T-helper 17 cell (primary cell): ENCODE measurements around the gene ZNF432. TPM values are rescaled to one million over a fixed set of nuclear protein-coding genes. Genes with fewer than 3 reads are reported as not detected.

Experiments
- ATAC-seq: fragments of 150-1000 bp; cut with Tn5 transposase; 2 replicates; pipeline ENCODE4 v1.10.0; 2021; ENCODE audit warnings: mild to moderate bottlenecking, moderate library complexity
- DNase-seq, 3 donors: peaks; one replicate each; pipeline versions ENCODE4 v3.0.0 to v3.0.0-alpha.2; 2020 to 2021
- H3K9me3 ChIP-seq: one replicate; pipeline ENCODE4 v1.7.0; 2013; ENCODE audit warnings: low read length, mild to moderate bottlenecking; ENCODE audit not compliant: control insufficient read depth, poor library complexity, severe bottlenecking
- H3K27ac Mint-ChIP-seq: one replicate; pipeline ENCODE4 v1.8.0; 2022; ENCODE audit warnings: mild to moderate bottlenecking, moderate library complexity, mixed read lengths
- H3K27me3 Mint-ChIP-seq: one replicate; pipeline ENCODE4 v1.8.0; 2022; ENCODE audit warnings: mixed read lengths
- H3K36me3 Mint-ChIP-seq: one replicate; pipeline ENCODE4 v1.8.0; 2022; ENCODE audit warnings: low read depth, mixed read lengths
- H3K4me1 Mint-ChIP-seq: one replicate; pipeline ENCODE4 v1.8.0; 2022; ENCODE audit warnings: mild to moderate bottlenecking, mixed read lengths
- H3K4me3 Mint-ChIP-seq: one replicate; pipeline ENCODE4 v1.8.0; 2022; ENCODE audit warnings: mild to moderate bottlenecking, moderate library complexity, mixed read lengths
- total RNA-seq, 4 donors: library from RNA in 2 of 4; stranded (reverse) in 2 of 4; gene quantifications; one replicate each; pipeline ENCODE4 v1.2.3 and lab custom pipeline; 2022 to 2026

The ZNF432 gene
- total RNA-seq, 2 donors from 2014 or later, result 16.6 to 18.7 TPM

DNA sequence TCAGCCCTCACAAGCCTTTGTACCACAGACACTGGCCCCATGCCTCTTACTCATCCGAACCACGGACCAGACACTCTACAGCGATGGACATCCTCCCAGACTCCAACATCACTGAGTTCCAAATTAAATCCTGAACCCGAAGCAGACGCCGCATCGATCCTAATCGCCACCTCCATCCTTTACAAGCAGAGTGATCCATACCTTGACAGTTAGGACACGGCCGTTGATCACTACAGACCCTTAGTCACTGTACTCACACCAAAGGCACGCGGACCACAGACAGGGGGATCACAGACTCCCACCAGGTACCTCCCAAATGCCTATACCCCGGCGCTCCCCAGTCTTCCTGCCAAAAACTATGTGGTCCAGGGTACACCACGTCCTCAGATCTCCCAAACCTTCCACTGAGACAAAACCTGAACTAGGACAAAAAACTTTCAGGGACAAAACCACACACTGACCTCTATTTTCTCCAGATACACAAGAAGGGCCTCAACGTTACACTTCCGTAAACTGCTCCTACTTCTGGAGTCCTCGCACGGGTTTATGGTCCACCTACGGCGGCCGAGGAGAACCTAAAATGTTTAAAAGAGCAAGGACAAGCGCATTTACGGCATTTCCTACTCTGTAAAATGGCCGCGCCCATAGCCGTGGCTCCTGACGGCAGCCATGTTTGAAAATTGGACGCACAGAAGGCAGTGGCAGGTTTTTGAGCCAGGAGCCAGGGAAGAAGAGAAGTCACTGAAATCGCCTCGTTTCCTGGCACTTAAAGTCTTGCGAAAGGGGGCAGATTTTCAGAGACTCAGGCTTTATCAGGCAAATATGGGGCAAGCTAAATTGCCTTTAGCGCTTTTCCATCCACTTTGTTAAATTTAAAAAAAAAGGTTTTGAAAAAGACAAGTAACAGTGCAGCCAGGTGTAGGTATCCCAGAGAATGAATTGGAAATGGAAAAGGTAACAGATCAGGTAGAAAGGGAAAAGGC is 62.0 kb downstream of the ZNF432 start, which contains the start of gene ZNF350:
ZNF350 (minus strand) TSS at position 532 of the 983 bp plus-strand sequence. CDS start 12,480 bp downstream, outside the sequence.
- ATAC-seq, result peak; percentile 97
- H3K36me3 Mint-ChIP-seq, result peaks cover 6% of the 10 kb centered on the region
- peaks cover 33% of the 10 kb centered on the region for H3K9me3 ChIP-seq
- peak within 1 kb of the TSS; percentile 89 for H3K4me3 Mint-ChIP-seq
- H3K4me1 Mint-ChIP-seq, result no peaks in the 10 kb centered on the region
- H3K27me3 Mint-ChIP-seq, result no peaks in the 10 kb centered on the region
- peak within 1 kb of the TSS; percentile 82 for H3K27ac Mint-ChIP-seq
- DNase-seq, result peak; percentile 67 to 79 (median 77)

DNA sequence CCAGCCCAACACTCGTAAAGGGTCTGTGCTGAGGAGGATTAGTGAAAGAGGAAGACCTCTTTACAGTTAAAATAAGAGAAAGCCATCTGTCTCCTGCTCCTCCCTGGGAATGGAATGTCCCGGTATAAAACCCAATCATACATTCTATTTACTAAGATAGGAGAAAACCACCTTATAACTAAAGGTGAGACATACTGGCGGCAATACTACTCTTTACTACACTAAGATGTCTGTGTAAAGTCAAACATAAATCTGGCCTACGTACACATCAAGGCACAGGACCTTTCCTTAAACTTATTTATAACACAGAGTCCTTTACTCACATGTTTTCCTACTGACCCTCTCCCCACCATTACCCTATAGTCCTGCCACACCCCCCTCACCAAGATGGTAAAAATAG is 65.3 kb downstream of the ZNF432 start:
- Mint-ChIP-seq H3K27me3 (no peaks in the 10 kb centered on the region), H3K36me3 (peaks cover 15% of the 10 kb centered on the region), H3K4me3 (no peak overlapping the region), H3K27ac (no peak overlapping the region), H3K4me1 (no peaks in the 10 kb centered on the region)
- no peak for DNase-seq
- no peak for ATAC-seq
- peaks cover 46% of the 10 kb centered on the region for H3K9me3 ChIP-seq

Other genes starting within 250 kb of the ZNF432 start
- gene ZNF577, start 160.9 kb downstream of the ZNF432 start, total RNA-seq, result 1 to 10 TPM; 5.4 to 8.3 TPM
- 10 to 100 TPM in 1 of 2 donors, 1 to 10 TPM in 1; 8.0 to 10.2 TPM for gene ZNF649, start 143.8 kb downstream of the ZNF432 start, total RNA-seq
- gene ZNF613, start 121.4 kb downstream of the ZNF432 start, total RNA-seq, result 1 to 10 TPM; 2.0 to 3.3 TPM
- gene ZNF350, start 62.0 kb downstream of the ZNF432 start, total RNA-seq, result 10 to 100 TPM; 33.5 to 36.0 TPM
- gene ZNF615, start 40.6 kb downstream of the ZNF432 start, total RNA-seq, result 10 to 100 TPM; 12.0 to 12.2 TPM
- gene ZNF614, start 20.5 kb downstream of the ZNF432 start, total RNA-seq, result 1 to 10 TPM; 6.6 to 8.0 TPM
- gene ZNF841, start 46.9 kb upstream of the ZNF432 start, total RNA-seq, result 10 to 100 TPM; 24.4 to 26.4 TPM
- gene ZNF616, start 91.1 kb upstream of the ZNF432 start, total RNA-seq, result 1 to 10 TPM; 2.0 to 3.9 TPM
- gene ZNF836, start 122.8 kb upstream of the ZNF432 start, total RNA-seq, result 10 to 100 TPM; 18.9 to 21.2 TPM
- gene PPP2R1A, start 141.2 kb upstream of the ZNF432 start, total RNA-seq, result 100 to 1,000 TPM; 173 to 180 TPM
- 10 to 100 TPM; 31.1 to 36.0 TPM for gene ZNF766, start 220.7 kb upstream of the ZNF432 start, total RNA-seq
- gene ZNF480, start 248.3 kb upstream of the ZNF432 start, total RNA-seq, result 1 to 10 TPM; 6.3 to 8.3 TPM